ENCODE measurements around the gene MPPED1.

DNA sequence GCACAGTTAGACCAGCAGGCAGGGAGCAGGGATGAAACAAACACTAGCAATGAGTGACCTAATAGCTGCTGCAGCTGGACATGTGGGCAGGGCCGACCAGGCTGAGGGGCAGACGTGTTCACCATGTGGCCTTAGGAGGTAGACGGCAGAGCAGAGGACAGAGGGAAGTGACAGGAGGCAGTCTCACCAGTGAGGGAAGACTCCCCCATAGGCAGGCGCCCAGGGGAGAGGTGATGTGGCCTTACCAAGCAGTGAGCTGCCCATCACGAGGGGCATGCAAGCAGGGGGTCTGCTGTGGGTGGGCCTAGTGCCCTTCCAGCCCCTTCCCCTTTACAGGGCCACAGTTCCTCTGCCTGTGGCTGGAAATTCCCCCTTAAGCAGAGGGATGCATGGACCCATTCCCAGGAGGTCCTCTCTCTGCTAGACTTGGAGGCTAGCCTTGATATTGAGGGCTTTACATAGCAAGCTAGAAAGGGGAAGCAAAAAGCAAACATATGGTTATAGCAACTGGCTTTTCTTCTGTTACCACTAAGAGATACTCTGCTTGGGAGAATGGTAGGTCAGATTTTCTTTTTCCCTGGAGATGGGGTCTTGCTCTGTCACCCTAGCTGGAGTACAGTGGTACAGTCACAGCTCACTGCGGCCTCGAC, 67.6 kb downstream of the MPPED1 start:
- TF ChIP-seq, protein P1, sequence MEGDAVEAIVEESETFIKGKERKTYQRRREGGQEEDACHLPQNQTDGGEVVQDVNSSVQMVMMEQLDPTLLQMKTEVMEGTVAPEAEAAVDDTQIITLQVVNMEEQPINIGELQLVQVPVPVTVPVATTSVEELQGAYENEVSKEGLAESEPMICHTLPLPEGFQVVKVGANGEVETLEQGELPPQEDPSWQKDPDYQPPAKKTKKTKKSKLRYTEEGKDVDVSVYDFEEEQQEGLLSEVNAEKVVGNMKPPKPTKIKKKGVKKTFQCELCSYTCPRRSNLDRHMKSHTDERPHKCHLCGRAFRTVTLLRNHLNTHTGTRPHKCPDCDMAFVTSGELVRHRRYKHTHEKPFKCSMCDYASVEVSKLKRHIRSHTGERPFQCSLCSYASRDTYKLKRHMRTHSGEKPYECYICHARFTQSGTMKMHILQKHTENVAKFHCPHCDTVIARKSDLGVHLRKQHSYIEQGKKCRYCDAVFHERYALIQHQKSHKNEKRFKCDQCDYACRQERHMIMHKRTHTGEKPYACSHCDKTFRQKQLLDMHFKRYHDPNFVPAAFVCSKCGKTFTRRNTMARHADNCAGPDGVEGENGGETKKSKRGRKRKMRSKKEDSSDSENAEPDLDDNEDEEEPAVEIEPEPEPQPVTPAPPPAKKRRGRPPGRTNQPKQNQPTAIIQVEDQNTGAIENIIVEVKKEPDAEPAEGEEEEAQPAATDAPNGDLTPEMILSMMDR (IDR thresholded peaks at IDR 0.05; ENCODE audit: extremely low read depth in 1 of 2, insufficient read depth in 1 of 2, low read depth in 1 of 2, low read length in 2 of 2): no peak
- TF ChIP-seq MAX (IDR thresholded peaks at IDR 0.05; ENCODE audit: insufficient read depth, insufficient read length): no peak
